UCSD-AML1 (cell line): ENCODE data around the gene CACNA2D4.
"Not testable (repeated sequence)": the region's sequence is repeated elsewhere in the genome, so short reads cannot be mapped to it uniquely, and the experiment has no call there.

Experiments
- DNase-seq: peaks from one replicate; lab custom pipeline; 2025; ENCODE audit not compliant: unreplicated experiment; lab: John Stamatoyannopoulos, UW

Gene CACNA2D4

GRCh38 chr12:1918081-1918883 lies at the start of gene CACNA2D4:
TSS of gene CACNA2D4 (minus strand) at chr12:1918652. CDS start at chr12:1918473, 179 bp downstream.
- no peak for DNase-seq

DNA sequence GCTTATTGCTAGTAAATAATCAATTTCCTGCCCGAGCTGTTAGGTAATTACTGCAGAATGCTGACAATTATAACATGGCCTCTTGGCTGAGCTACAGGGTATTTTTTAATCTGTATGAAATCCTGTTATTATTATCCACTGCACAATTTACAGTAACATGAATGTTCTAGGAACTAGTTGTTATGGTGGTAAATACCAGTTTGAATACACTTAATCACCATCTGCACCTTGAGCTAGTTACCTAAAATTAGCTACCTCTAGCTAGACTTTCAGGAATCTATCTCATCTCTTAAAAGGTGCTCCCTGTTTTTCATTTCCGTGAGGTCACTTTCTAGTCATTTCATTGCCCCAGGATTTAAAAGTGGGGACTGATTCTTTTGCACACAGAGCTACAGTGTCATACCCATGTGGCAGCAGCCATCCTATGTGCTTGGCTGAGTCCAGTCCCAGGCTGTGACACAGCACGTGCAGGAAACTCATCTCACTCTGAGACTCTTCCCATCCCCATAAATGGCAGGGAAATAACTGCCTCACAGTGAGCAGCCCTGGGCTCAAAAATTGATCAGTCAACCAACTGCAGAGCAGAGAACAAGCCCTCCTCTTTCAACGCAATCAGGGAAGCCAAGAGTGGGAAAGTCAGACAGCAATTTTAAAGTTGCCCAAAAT lies 48.2 kb upstream of the CACNA2D4 start:
- no peak for DNase-seq

- no peak for DNase-seq
Observed at GRCh38 chr12:1965916-1966315, 47.5 kb upstream of the CACNA2D4 start.

GRCh38 chr12:1962051-1963020 lies 43.9 kb upstream of the CACNA2D4 start:
- DNase-seq, result no peak

GRCh38 chr12:1956716-1957115 lies 38.3 kb upstream of the CACNA2D4 start:
- DNase-seq, result no peak

DNA sequence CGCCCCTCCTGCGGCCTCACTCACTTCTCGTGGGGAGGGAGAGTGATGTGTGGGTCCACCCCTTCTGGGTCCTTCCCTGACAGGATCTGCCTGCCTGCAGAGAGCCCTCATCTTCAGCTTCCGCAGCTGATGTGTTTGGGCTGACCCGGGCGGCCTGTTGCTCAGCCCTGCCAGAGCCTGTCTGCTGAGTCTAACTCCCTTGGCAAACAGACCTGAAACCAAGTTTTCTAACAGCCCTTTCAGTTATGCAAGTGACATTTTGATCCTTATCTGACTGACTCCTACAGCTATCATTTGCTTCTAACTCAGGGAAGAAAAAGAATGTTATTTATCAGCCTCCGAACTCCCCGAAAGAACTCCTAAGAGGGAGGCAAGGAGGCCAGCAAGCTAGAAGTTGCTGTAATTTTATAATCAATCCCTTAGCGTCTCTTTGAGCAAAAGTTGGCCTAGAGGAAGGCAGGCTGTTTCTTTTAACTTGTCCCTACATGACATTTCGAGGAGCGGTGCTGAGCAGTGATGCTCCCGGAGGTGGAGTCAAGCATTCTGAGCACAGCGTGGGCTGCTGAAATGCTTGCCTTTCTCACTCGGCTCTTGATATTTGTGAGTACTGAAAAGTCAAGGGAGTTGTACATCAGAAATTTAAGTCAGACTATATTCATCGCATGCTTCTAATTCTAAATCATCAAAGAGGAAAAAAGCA lies 31.5 kb upstream of the CACNA2D4 start:
- DNase-seq, result no peak

GRCh38 chr12:1948883-1949282 lies 30.4 kb upstream of the CACNA2D4 start:
- DNase-seq, result no peak

- no peak for DNase-seq
Observed at GRCh38 chr12:1947081-1947480, 28.6 kb upstream of the CACNA2D4 start.

DNA sequence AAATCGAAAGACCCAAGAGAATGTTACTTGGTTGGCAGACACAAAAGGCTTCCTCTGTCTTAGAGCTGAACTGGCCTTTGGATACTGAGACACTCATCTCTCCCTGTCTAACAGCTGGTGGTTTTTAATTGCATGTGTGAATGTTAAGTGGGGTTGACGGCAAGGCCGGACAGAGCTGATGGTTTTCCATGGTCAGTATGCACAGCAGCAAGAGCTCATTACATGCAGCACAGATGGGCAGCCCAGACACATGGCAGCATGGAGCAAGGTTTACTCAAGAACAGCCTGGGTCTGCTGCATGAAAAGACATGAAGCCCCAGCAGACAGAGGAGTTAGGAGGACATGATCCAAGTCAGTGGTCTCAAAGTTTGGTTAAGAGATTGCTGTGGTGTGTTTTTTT lies 27.8 kb upstream of the CACNA2D4 start:
- no peak for DNase-seq

DNA sequence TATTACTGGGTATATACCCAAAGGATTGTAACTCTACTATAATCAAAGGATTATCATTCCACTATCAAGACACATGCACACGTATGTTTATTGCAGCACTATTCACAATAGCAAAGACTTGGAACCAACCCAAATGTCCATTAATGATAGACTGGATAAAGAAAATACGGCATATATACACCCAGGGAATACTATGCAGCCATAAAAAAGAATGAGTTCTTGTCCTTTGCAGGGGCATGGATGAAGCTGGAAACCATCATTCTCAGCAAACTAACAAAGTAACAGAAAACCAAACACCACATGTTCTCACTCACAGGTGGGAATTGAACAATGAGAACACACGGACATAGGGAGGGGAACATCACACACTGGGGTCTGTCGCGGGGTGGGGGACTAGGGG lies 27.1 kb upstream of the CACNA2D4 start:
- DNase-seq, result not testable (repeated sequence)

DNA sequence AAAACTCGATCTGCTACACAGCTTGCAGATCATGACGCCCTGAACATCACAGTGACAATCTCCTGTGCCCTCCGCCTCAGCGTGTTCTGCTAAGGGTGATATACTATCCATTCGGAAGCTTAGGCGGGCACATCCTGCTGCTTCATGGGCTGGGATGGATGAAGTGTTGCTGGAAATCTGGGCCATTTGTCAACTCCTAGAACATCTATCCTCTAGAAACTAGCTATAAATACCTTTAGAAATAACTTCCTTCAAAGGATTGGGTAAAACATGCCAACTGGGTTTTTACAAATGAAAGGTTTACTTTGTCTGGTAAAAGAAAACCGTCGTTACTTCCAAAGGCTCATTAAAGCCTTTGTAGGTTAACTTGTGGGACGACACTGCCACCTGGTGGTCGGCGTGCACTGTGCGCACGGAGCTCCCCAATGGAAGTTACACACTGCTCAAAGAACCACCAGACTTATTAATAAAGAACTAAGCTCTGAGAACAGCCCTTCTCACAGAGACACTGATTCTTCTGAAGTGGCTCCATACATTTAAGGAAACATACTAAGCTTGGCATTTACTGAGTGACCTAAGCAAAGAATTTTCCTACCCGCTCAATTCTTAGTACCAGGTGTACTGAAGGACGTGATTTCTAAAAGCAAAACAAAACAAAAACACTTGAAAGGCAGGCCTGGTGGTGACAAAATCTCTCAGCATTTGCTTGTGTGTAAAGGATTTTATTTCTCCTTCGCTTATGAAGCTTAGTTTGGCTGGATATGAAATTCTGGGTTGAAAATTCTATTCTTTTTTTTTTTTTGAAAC lies 21.6 kb upstream of the CACNA2D4 start:
- peak; percentile 83 for DNase-seq

DNA sequence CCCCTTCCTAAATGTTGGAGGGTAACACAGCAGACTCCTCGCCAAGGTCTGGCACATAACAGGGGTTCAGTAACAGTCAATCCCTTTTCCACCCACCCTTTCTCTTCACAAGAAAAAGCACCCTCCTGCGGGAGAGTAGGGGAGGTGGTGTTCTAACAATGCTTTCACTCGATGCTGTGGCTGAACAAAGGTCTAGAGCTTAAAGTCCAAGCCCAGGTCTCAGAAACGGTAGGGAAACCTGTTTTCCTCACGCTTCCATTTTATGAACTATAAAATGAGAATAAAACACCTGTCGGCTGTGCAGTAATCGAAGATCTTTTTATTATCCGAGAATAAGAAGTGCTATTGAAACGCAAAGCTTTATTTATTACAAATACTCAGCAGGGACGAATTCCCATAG lies 20.9 kb upstream of the CACNA2D4 start:
- DNase-seq, result no peak

DNA sequence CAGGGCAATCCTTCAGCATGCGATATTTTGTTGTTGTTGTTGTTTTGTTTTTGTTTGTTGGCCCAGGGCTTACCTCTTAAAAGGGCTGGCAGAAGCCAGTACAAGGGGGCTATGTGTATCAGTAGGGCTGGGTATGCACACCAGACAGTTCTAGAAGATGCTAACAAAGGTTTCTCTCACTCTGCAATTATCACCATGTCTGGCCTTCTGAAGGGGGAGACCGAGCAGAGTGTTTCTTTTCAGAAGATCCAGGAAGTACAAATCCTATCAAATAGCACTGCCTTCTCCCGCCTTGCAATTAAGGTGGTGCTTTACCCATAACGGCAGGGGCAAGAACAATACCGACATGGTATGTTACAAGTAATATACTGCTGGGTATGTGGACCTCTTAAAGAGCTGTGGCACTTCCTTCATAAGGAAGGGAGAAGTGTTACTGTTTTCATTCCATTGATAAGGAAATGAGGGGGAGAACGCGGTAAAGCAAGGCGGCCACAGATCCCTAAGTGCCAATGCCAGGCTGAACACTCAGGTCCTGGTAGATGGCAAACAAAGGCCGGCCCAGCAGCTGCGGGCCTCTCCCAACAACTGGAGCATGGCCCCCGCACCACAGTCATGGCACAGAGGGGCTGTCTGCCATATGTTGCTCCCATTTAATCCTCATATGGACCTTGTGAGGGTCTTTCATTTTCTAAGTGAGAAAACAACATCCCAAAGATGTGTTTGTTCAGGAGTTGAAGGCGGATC lies 19.2 kb upstream of the CACNA2D4 start:
- no peak for DNase-seq

DNA sequence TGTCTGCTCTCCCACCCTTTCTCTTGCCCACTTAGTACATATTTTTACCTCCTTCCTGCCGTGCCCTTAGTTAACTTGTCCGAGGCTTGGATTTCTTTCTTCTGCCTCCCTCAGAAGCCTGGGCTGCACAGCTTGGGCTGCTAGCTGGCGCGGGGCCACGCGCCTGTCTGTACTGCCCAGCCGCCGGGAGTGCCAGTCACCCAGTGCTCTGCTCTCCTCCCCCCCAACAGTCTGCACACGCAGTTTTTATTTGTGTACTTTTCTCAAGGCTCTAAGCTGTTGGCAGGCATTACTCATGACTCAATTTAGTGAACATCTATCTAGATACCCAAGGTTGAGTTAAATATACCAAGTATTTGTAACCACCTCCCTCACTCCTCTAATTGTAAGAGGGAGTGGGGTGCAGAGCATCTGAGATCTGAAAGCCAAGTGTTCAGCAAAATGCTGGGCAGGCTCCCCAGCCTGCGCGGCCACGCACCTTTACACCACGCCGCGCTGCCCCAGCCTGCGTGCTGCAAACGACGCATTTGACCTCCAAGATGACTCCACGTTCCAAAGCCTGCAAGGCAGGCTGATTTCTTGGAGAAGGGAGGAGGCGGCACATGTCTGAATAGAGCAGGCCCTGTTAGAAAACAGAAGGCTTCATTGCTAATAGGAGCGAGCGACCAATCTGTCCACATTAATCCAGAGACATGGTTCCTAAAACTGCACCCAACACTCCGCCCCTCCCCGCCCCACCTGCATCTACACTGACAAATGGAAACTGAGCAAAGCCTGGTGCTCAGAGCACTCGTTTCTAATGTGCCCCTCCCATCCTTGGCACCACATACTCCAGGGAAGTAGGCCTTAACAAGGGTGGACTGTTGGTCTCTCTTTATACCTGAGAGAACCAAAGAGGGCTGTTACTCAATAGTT lies 18.2 kb upstream of the CACNA2D4 start:
- no peak for DNase-seq

- DNase-seq, result no peak
Observed at GRCh38 chr12:1935700-1936378, 17.4 kb upstream of the CACNA2D4 start.

DNA sequence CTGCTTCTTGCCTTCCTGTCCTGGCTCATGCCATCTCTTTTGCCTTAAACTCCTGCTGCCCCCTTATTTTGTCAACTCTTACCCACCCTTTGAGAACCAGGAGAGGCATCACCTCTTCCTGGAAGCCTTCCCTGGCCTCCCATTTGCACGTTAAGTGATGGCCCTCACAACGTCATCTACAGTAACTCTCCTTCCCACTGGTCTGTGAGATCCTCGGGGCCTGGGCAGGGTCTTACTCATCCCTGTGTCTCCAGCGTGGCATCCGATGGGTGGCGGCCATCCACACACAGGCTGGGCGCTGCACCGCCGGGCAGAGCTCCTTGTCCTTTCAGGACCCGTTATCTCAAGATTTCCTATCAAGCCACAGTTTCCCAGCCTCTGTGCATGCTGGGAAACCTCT lies 16.8 kb upstream of the CACNA2D4 start:
- no peak for DNase-seq

DNA sequence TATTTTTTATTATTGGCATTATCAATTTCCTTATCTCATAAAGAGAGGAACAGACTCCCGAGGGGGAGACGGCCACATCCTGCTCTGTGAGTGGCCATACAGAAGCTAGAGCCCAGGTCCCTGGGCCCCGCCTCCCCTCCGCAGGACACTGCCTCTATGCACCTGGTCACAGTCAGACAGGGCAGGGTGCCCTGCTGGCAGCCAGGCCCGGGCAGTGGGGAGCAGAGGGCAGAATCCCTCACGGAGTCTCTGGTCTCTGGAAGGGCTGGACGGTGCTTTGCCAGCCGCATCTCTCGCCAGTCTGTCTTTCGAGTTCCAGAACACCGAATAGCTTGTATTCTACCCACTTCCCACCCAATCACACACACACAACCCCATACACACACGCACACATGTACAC lies 16.4 kb upstream of the CACNA2D4 start:
- DNase-seq, result no peak

GRCh38 chr12:1934068-1934467 lies 15.6 kb upstream of the CACNA2D4 start:
- no peak for DNase-seq
